Lower lobe of right lung (tissue), 2 donors: Measurements from ENCODE around the gene SYNGAP1. TPM values are rescaled to one million over a fixed set of nuclear protein-coding genes. Genes with fewer than 3 reads are reported as not detected.
A peak's percentile ranks its signal among the peaks of the same experiment; 100 is the strongest.

Source experiments
- ATAC-seq, 2 donors: fragments of 200-7000 bp; cut with Tn5 transposase; one replicate each; pipeline ENCODE4 v1.9.1; 2020 to 2022; ENCODE audit warnings: mild to moderate bottlenecking in 2 of 2, moderate library complexity in 2 of 2
- DNase-seq: peaks from one replicate; pipeline ENCODE4 v3.0.0-alpha.2; 2020
- H3K27ac ChIP-seq: fragments of 200-600 bp; one replicate; pipeline ENCODE4 v1.8.0; 2022
- H3K27me3 ChIP-seq: fragments of 200-600 bp; one replicate; pipeline ENCODE4 v1.8.0; 2022; ENCODE audit warnings: low read depth
- H3K36me3 ChIP-seq: fragments of 200-600 bp; one replicate; pipeline ENCODE4 v1.8.0; 2022; ENCODE audit warnings: mild to moderate bottlenecking
- H3K4me1 ChIP-seq: fragments of 200-600 bp; one replicate; pipeline ENCODE4 v1.8.0; 2022
- H3K4me3 ChIP-seq: fragments of 200-600 bp; one replicate; pipeline ENCODE4 v1.8.0; 2022; ENCODE audit warnings: mild to moderate bottlenecking
- H3K9me3 ChIP-seq: fragments of 200-600 bp; one replicate; pipeline ENCODE4 v1.8.0; 2022
- CTCF ChIP-seq: fragments of 200-600 bp; IDR thresholded peaks from one replicate; pipeline ENCODE4 v1.8.0; 2022; ENCODE audit warnings: antibody characterized with exemption, mild to moderate bottlenecking
- intact Hi-C: fragments of 100-400 bp; cut with DNase I; formaldehyde crosslinking; loops from one replicate; pipeline ENCODE4 v1.11.0; 2022
- total RNA-seq: library from RNA; stranded (reverse); fragmentation: NEBNext Ultra II Directional; extraction: Animal tissue kit (Norgen Biotek cat#: 25700); gene quantifications from one replicate; pipeline ENCODE4 v1.2.1, GENCODE V29; 2021
- donor health status: DM: no; HTN: yes; CAD: no; lungs with severe emphysema.

The SYNGAP1 gene
- total RNA-seq, 1 donor from 2014 or later = 21.6 TPM

GRCh38 chr6:33442283-33442682 lies 22.4 kb downstream of the SYNGAP1 start:
- Histone ChIP-seq H3K4me3 (no peak overlapping the region), H3K4me1 (no peaks in the 10 kb centered on the region), H3K9me3 (no peaks in the 10 kb centered on the region), H3K27me3 (no peaks in the 10 kb centered on the region), H3K27ac (no peak overlapping the region), H3K36me3 (peaks cover 50% of the 10 kb centered on the region)
- intact Hi-C loops = no loop called here
- TF ChIP-seq CTCF = no peak
- DNase-seq = no peak
- ATAC-seq = no peak

GRCh38 chr6:33443025-33443424 lies 23.2 kb downstream of the SYNGAP1 start:
- H3K27ac ChIP-seq = no peak overlapping the region
- intact Hi-C loops = no loop called here
- no peak overlapping the region for H3K4me3 ChIP-seq
- peaks cover 48% of the 10 kb centered on the region for H3K36me3 ChIP-seq
- H3K4me1 ChIP-seq = no peaks in the 10 kb centered on the region
- no peak for ATAC-seq
- H3K27me3 ChIP-seq = no peaks in the 10 kb centered on the region
- H3K9me3 ChIP-seq = no peaks in the 10 kb centered on the region
- no peak for DNase-seq
- no peak for TF ChIP-seq CTCF

GRCh38 chr6:33443619-33444504 lies 24.0 kb downstream of the SYNGAP1 start:
- intact Hi-C loops = no loop called here
- H3K4me1 ChIP-seq = no peaks in the 10 kb centered on the region
- DNase-seq (no peak), ATAC-seq (no peak)
- H3K27ac ChIP-seq = peak overlapping the region; percentile 42
- H3K4me3 ChIP-seq = no peak overlapping the region
- TF ChIP-seq CTCF = no peak
- H3K36me3 ChIP-seq = peaks cover 42% of the 10 kb centered on the region
- H3K9me3 ChIP-seq = no peaks in the 10 kb centered on the region
- no peaks in the 10 kb centered on the region for H3K27me3 ChIP-seq

GRCh38 chr6:33445119-33445603 lies 25.3 kb downstream of the SYNGAP1 start:
- Histone ChIP-seq H3K9me3 (no peaks in the 10 kb centered on the region), H3K27me3 (no peaks in the 10 kb centered on the region), H3K4me1 (peaks cover 8% of the 10 kb centered on the region), H3K27ac (peak overlapping the region; percentile 42), H3K36me3 (peaks cover 38% of the 10 kb centered on the region), H3K4me3 (no peak overlapping the region)
- intact Hi-C loops = no loop called here
- ATAC-seq = peak; percentile 43 to 47
- TF ChIP-seq CTCF = no peak
- no peak for DNase-seq

- intact Hi-C loops = no loop called here
- H3K4me1 ChIP-seq = peaks cover 9% of the 10 kb centered on the region
- H3K9me3 ChIP-seq = no peaks in the 10 kb centered on the region
- H3K4me3 ChIP-seq = no peak overlapping the region
- no peak for TF ChIP-seq CTCF
- ATAC-seq (no peak), DNase-seq (no peak)
- H3K27me3 ChIP-seq = no peaks in the 10 kb centered on the region
- no peak overlapping the region for H3K27ac ChIP-seq
- H3K36me3 ChIP-seq = peaks cover 36% of the 10 kb centered on the region
Measured at GRCh38 chr6:33446356-33446755, 26.5 kb downstream of the SYNGAP1 start.
